Lung (tissue), 12 donors: Measurements from ENCODE around the gene CLASP2. TPM values are rescaled to one million over a fixed set of nuclear protein-coding genes. Genes with fewer than 3 reads are reported as not detected.
"Not testable (repeated sequence)": the region's sequence is repeated elsewhere in the genome, so short reads cannot be mapped to it uniquely, and the experiment has no call there.

Experiments
- ATAC-seq: fragments of 200-7000 bp; cut with Tn5 transposase; one replicate; pipeline ENCODE4 v1.9.1; 2020; ENCODE audit warnings: moderate number of reproducible peaks; ENCODE audit not compliant: insufficient read depth, low FRiP score
- DNase-seq, 3 donors: peaks; one replicate each; pipeline ENCODE4 v3.0.0-alpha.2; 2013 to 2017
- H3K27ac ChIP-seq, 2 donors: one replicate each; pipeline ENCODE4 v1.5.1; 2013; ENCODE audit warnings: mild to moderate bottlenecking in 2 of 2, moderate library complexity in 2 of 2, control low read depth in 1 of 2, inconsistent platforms in 1 of 2, low read depth in 1 of 2, low read length in 1 of 2
- H3K27me3 ChIP-seq, 3 donors: one replicate each; pipeline ENCODE4 v1.5.1; 2013; ENCODE audit warnings: low read length in 2 of 3; ENCODE audit not compliant: control insufficient read depth in 3 of 3, insufficient read depth in 3 of 3
- H3K36me3 ChIP-seq, 4 donors: one replicate each; pipeline ENCODE4 v1.5.1; 2013; ENCODE audit warnings: low read length in 4 of 4, mild to moderate bottlenecking in 1 of 4, moderate library complexity in 1 of 4; ENCODE audit not compliant: control insufficient read depth in 4 of 4, insufficient read depth in 4 of 4
- H3K4me1 ChIP-seq, 5 donors: one replicate each; pipeline ENCODE4 v1.5.1; 2013; ENCODE audit warnings: low read length in 5 of 5, mild to moderate bottlenecking in 2 of 5, moderate library complexity in 1 of 5; ENCODE audit not compliant: control insufficient read depth in 5 of 5, insufficient read depth in 5 of 5
- H3K4me3 ChIP-seq: one replicate; pipeline ENCODE4 v1.5.1; 2013; ENCODE audit warnings: mild to moderate bottlenecking, control low read depth, moderate library complexity
- H3K9ac ChIP-seq, 2 donors: one replicate each; pipeline ENCODE4 v1.5.1; 2013; ENCODE audit warnings: low read length in 2 of 2, control low read depth in 1 of 2; ENCODE audit not compliant: insufficient read depth in 1 of 2
- H3K9me3 ChIP-seq, 4 donors: one replicate each; pipeline ENCODE4 v1.5.1; 2013; ENCODE audit warnings: low read length in 3 of 4, mild to moderate bottlenecking in 1 of 4, moderate library complexity in 1 of 4; ENCODE audit not compliant: control insufficient read depth in 4 of 4, insufficient read depth in 3 of 4
- WGBS, 2 donors: extraction: QIAGEN DNeasy Blood & Tissue Kit; methylation state at CpG; one replicate each; pipeline ENCODE4 v1.1.7; 2013; 5-methylcytosine and 5-hydroxymethylcytosine counted together
- polyA plus RNA-seq, 2 donors: library from polyadenylated mRNA; stranded (reverse); fragments of 200-250 nt; gene quantifications; one replicate each; pipeline ENCODE4 v1.2.1, GENCODE V29; 2013
- total RNA-seq, 2 donors: library from RNA; depleted of rRNA in 1 of 2; stranded (reverse); fragments of >200 nt in 1 of 2; gene quantifications; one replicate each; pipeline ENCODE4 v1.2.1, GENCODE V29; 2014 to 2021
- TF ChIP-seq, protein P1 (sequence below): IDR thresholded peaks from 2 replicates; pipeline ENCODE4 v1.5.1; 2012; ENCODE audit warnings: mild to moderate bottlenecking; ENCODE audit errors: control extremely low read depth, extremely low read depth
- donor health status: control.
- donor health status: control.
- donor health status: Bipolar disorder and iron deficiency.
- donor health status: healthy.
- donor health status: DM: yes; HTN: yes; CAD: no.

CLASP2 gene
- total and polyA plus RNA-seq, 4 donors: 10.4 to 165 (median 35.6) TPM

DNA sequence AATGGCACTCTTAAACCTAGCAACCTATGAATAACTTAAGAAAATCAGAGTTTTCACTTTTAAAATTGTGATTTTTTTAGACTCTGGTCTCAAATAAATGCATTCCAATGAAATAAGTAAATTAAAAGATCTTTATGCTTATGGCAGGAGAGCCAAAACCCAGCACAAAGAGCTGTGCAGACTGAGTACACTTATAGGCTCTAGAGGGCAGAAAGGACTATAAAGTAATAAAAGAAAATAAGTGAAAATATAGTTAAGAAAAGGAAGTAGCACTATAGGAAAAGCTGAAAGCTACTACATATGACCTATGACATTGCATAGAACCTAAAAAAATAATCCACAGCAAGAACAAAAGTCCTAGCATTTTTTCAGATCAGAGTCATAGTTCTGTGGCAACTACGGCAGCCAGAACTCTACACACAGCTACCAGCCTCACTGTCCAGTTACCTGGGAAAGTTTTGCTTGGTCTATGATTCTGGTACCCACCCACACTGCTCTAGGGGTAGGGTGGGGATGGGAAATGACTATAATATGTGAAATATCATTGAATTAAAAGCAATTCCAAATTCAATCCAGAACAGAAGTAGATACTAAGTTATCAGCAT, 30.5 kb downstream of the CLASP2 start:
- H3K4me3 ChIP-seq: no peak overlapping the region
- no peaks in the 10 kb centered on the region for H3K9me3 ChIP-seq
- no peak for DNase-seq
- peaks cover 2 to 9% (median 5%) of the 10 kb centered on the region in 4 donors for H3K36me3 ChIP-seq
- no peak overlapping the region for H3K9ac ChIP-seq
- ATAC-seq: no peak
- TF ChIP-seq, protein P1, sequence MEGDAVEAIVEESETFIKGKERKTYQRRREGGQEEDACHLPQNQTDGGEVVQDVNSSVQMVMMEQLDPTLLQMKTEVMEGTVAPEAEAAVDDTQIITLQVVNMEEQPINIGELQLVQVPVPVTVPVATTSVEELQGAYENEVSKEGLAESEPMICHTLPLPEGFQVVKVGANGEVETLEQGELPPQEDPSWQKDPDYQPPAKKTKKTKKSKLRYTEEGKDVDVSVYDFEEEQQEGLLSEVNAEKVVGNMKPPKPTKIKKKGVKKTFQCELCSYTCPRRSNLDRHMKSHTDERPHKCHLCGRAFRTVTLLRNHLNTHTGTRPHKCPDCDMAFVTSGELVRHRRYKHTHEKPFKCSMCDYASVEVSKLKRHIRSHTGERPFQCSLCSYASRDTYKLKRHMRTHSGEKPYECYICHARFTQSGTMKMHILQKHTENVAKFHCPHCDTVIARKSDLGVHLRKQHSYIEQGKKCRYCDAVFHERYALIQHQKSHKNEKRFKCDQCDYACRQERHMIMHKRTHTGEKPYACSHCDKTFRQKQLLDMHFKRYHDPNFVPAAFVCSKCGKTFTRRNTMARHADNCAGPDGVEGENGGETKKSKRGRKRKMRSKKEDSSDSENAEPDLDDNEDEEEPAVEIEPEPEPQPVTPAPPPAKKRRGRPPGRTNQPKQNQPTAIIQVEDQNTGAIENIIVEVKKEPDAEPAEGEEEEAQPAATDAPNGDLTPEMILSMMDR: no peak
- no peaks in the 10 kb centered on the region for H3K27me3 ChIP-seq
- 98 to 100% methylated on average over 1 of the region's 1 CpG for WGBS, 2 donors
- H3K4me1 ChIP-seq: peaks cover 0 to 3% (median 0%) of the 10 kb centered on the region in 5 donors
- H3K27ac ChIP-seq: no peak overlapping the region

DNA sequence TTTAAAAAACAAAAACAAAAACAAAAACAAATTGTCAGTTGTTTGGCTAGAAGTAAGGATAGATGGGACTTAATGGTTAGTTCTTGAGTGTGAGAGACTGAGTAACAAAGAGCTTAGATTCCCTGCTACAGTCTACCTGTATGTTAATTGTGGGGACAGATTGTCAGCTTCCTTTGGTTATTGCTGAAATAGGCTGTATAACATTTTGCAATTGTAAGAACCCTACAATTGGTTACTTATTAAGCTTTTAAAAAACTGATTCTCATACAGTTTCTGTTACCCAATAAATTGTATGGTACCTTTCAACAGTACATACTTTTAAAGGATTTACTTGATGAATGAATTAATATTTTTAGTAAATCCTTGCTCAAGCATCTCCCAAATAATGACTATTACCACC, 35.3 kb downstream of the CLASP2 start:
- H3K9ac ChIP-seq: no peak overlapping the region
- peaks cover 0 to 5% (median 0%) of the 10 kb centered on the region in 4 donors for H3K9me3 ChIP-seq
- DNase-seq (no peak), ATAC-seq (no peak)
- no peak overlapping the region for H3K4me3 ChIP-seq
- peaks cover 3 to 8% (median 6%) of the 10 kb centered on the region in 4 donors for H3K36me3 ChIP-seq
- H3K27ac ChIP-seq: no peak overlapping the region
- TF ChIP-seq, protein P1: no peak
- H3K4me1 ChIP-seq: no peaks in the 10 kb centered on the region
- H3K27me3 ChIP-seq: no peaks in the 10 kb centered on the region

DNA sequence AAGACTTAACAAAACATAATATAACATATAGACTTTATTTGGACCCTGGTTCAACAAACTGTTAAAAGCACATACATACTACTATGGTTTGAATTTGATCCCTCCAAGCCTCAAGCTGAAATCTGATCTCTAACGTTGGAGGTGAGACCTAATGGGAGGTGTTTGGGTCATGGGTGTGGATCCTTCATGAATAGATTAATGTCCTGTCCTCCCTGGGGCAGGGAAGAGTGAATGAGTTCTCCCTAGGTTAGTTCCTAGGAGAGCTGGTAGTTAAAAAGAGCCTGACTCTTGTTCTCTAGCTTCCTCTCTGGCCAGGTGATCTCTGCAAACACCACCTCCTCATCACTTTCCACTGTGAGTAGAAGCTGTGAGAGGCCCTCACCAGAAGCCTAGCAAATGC, 36.4 kb downstream of the CLASP2 start:
- ATAC-seq: no peak
- DNase-seq: no peak
- TF ChIP-seq, protein P1: no peak
- 41 to 61% methylated on average over 1 of the region's 1 CpG for WGBS, 2 donors
- peaks cover 3 to 8% (median 5%) of the 10 kb centered on the region in 4 donors for H3K36me3 ChIP-seq
- no peak overlapping the region for H3K9ac ChIP-seq
- H3K4me1 ChIP-seq: no peaks in the 10 kb centered on the region
- no peak overlapping the region for H3K4me3 ChIP-seq
- peaks cover 0 to 5% (median 0%) of the 10 kb centered on the region in 4 donors for H3K9me3 ChIP-seq
- no peak overlapping the region for H3K27ac ChIP-seq
- H3K27me3 ChIP-seq: no peaks in the 10 kb centered on the region

DNA sequence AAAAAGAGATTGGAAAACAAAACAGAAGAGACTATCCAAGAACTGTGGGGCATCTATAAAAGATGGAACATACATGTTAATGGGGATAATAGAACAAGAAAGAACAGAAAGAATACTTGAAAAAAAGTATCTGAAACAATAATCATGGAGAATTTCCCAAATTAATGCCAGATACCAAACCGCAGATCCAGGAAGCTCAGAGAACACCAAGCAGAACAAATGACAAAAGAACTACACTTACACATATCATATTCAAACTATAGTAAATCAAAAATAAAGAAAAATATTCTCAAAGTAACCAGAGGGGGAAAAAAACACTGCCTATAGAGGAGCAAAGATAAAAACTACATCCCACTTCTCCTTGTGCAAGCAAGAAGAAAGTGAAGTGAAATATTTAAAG, 40.0 kb downstream of the CLASP2 start:
- Histone ChIP-seq H3K36me3 (peaks cover 0 to 5% (median 1%) of the 10 kb centered on the region in 4 donors), H3K4me3 (no peak overlapping the region), H3K27ac (no peak overlapping the region), H3K9me3 (peaks cover 0 to 5% (median 0%) of the 10 kb centered on the region in 4 donors), H3K4me1 (no peaks in the 10 kb centered on the region), H3K27me3 (no peaks in the 10 kb centered on the region), H3K9ac (no peak overlapping the region)
- TF ChIP-seq, protein P1: no peak
- DNase-seq (no peak), ATAC-seq (no peak)
- WGBS, 2 donors: 96 to 98% methylated on average over 1 of the region's 1 CpG

DNA sequence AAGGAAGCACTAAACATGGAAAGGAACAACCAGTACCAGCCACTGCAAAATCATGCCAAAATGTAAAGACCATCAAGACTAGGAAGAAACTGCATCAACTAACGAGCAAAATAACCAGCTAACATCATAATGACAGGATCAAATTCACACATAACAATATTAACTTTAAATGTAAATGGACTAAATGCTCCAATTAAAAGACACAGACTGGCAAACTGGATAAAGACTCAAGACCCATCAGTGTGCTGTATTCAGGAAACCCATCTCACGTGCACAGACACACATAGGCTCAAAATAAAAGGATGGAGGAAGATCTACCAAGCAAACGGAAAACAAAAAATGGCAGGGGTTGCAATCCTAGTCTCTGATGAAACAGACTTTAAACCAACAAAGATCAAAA, 44.6 kb downstream of the CLASP2 start:
- ATAC-seq, H3K4me3 ChIP-seq, H3K27me3 ChIP-seq, H3K9ac ChIP-seq, H3K4me1 ChIP-seq, DNase-seq, H3K9me3 ChIP-seq, H3K27ac ChIP-seq, H3K36me3 ChIP-seq: not testable (repeated sequence)
- WGBS, 2 donors: 88 to 98% methylated on average over 2 of the region's 3 CpGs
